DMS53 (cell line): Measurements from ENCODE around the gene ABHD8.

Experiments
- DNase-seq: peaks from one replicate; lab custom pipeline; 2025; lab: John Stamatoyannopoulos, UW

The ABHD8 gene

GRCh38 chr19:17242431-17243208 lies 60.6 kb downstream of the ABHD8 start:
- no peak for DNase-seq
